Epithelial cell of proximal tubule (primary cell): Measurements from ENCODE around the gene LRIG1. TPM values are rescaled to one million over a fixed set of nuclear protein-coding genes. Genes with fewer than 3 reads are reported as not detected.

ENCODE experiments used
- DNase-seq: peaks from one replicate; pipeline ENCODE4 v3.0.0-alpha.2; 2011; ENCODE audit warnings: low read depth
- H3K4me3 ChIP-seq: 2 replicates; pipeline ENCODE4 v1.5.1; 2011; ENCODE audit warnings: low read depth, mild to moderate bottlenecking, low read length
- CTCF ChIP-seq: conservative IDR thresholded peaks from 2 replicates; pipeline ENCODE4 v1.5.1; 2012; ENCODE audit warnings: low read depth, mild to moderate bottlenecking, low read length
- total RNA-seq: library from RNA; depleted of rRNA; stranded (reverse); fragments of >200 nt; gene quantifications from 2 replicates; pipeline ENCODE4 v1.2.3, GENCODE V29; 2015

The LRIG1 gene
- total RNA-seq, 1 donor from 2014 or later: 10.0 TPM

- TF ChIP-seq CTCF: no peak
- H3K4me3 ChIP-seq: no peak overlapping the region
- no peak for DNase-seq
These were observed 35.2 kb downstream of the LRIG1 start for GRCh38 chr3:66465587-66465986.

GRCh38 chr3:66465034-66465433 lies 35.8 kb downstream of the LRIG1 start:
- no peak for DNase-seq
- TF ChIP-seq CTCF: no peak
- H3K4me3 ChIP-seq: no peak overlapping the region

- no peak for DNase-seq
- no peak overlapping the region for H3K4me3 ChIP-seq
- no peak for TF ChIP-seq CTCF
These were observed 36.3 kb downstream of the LRIG1 start for GRCh38 chr3:66464512-66464894.

GRCh38 chr3:66463730-66464511 lies 36.9 kb downstream of the LRIG1 start:
- no peak for DNase-seq
- H3K4me3 ChIP-seq: no peak overlapping the region
- TF ChIP-seq CTCF: no peak

GRCh38 chr3:66463054-66463631 lies 37.7 kb downstream of the LRIG1 start:
- no peak overlapping the region for H3K4me3 ChIP-seq
- TF ChIP-seq CTCF: no peak
- DNase-seq: no peak

- no peak overlapping the region for H3K4me3 ChIP-seq
- no peak for TF ChIP-seq CTCF
- no peak for DNase-seq
These were observed 43.6 kb downstream of the LRIG1 start for GRCh38 chr3:66457252-66457651.

- no peak overlapping the region for H3K4me3 ChIP-seq
- DNase-seq: no peak
- TF ChIP-seq CTCF: no peak
These were observed 44.1 kb downstream of the LRIG1 start for GRCh38 chr3:66456711-66457173.
